Activated CD4-positive, alpha-beta T cell treated with anti-CD3 and anti-CD28 coated beads, Interleukin-2, amount 10 ng/mL, durations not matched to agents 24 days and 14 days (primary cell): ENCODE data around the gene PRKCE. TPM values are rescaled to one million over a fixed set of nuclear protein-coding genes. Genes with fewer than 3 reads are reported as not detected.

ENCODE experiments used
- DNase-seq: peaks from one replicate; pipeline ENCODE4 v3.0.0; 2022
- H3K27ac Mint-ChIP-seq: one replicate; pipeline ENCODE4 v1.8.0; 2022; ENCODE audit warnings: mild to moderate bottlenecking, mixed read lengths
- H3K27me3 Mint-ChIP-seq: one replicate; pipeline ENCODE4 v1.8.0; 2022; ENCODE audit warnings: mixed read lengths
- H3K36me3 Mint-ChIP-seq: one replicate; pipeline ENCODE4 v1.8.0; 2022; ENCODE audit warnings: low read depth, mild to moderate bottlenecking, mixed read lengths
- H3K4me1 Mint-ChIP-seq: one replicate; pipeline ENCODE4 v1.8.0; 2021; ENCODE audit warnings: mixed read lengths
- H3K4me3 Mint-ChIP-seq: one replicate; pipeline ENCODE4 v1.8.0; 2022; ENCODE audit warnings: mild to moderate bottlenecking, moderate library complexity, mixed read lengths
- H3K9me3 Mint-ChIP-seq: one replicate; pipeline ENCODE4 v1.8.0; 2021; ENCODE audit warnings: mixed read lengths
- intact Hi-C: fragments of 100-400 bp; cut with micrococcal nuclease; formaldehyde crosslinking; loops from one replicate; pipeline ENCODE4 v1.15.1; 2023
- total RNA-seq: library from RNA; stranded (reverse); gene quantifications from 2 replicates; pipeline ENCODE4 v1.2.3, GENCODE V29; 2022

Gene PRKCE
- total RNA-seq, 1 donor from 2014 or later = 13.5 TPM

- Mint-ChIP-seq H3K36me3 (no peaks in the 10 kb centered on the region), H3K27me3 (no peaks in the 10 kb centered on the region), H3K4me1 (peaks cover 7% of the 10 kb centered on the region), H3K27ac (no peak overlapping the region), H3K4me3 (no peak overlapping the region), H3K9me3 (no peaks in the 10 kb centered on the region)
- intact Hi-C loops = no loop called here
- DNase-seq = no peak
These were observed 469.5 kb downstream of the PRKCE start for GRCh38 chr2:46120792-46121555.

GRCh38 chr2:46122318-46122976, 471.0 kb downstream of the PRKCE start:
- no peak overlapping the region for H3K4me3 Mint-ChIP-seq
- intact Hi-C loops = no loop called here

GRCh38 chr2:46123013-46123412, 471.5 kb downstream of the PRKCE start:
- intact Hi-C loops = no loop called here
- DNase-seq = no peak
- Mint-ChIP-seq H3K4me3 (no peak overlapping the region), H3K9me3 (no peaks in the 10 kb centered on the region), H3K4me1 (peaks cover 7% of the 10 kb centered on the region), H3K27ac (no peak overlapping the region), H3K27me3 (no peaks in the 10 kb centered on the region), H3K36me3 (no peaks in the 10 kb centered on the region)

More at GRCh38 chr2:46122318-46122976, 471.0 kb downstream of the PRKCE start:
- Mint-ChIP-seq H3K4me1 (peaks cover 7% of the 10 kb centered on the region), H3K27ac (no peak overlapping the region), H3K36me3 (no peaks in the 10 kb centered on the region), H3K9me3 (no peaks in the 10 kb centered on the region), H3K27me3 (no peaks in the 10 kb centered on the region)
- no peak for DNase-seq

- H3K27ac Mint-ChIP-seq = no peak overlapping the region
- intact Hi-C loops = no loop called here
- no peaks in the 10 kb centered on the region for H3K9me3 Mint-ChIP-seq
- H3K27me3 Mint-ChIP-seq = no peaks in the 10 kb centered on the region
- H3K4me1 Mint-ChIP-seq = peaks cover 4% of the 10 kb centered on the region
- H3K36me3 Mint-ChIP-seq = no peaks in the 10 kb centered on the region
- no peak overlapping the region for H3K4me3 Mint-ChIP-seq
- no peak for DNase-seq
These were observed 474.3 kb downstream of the PRKCE start for GRCh38 chr2:46125798-46126197.

DNA sequence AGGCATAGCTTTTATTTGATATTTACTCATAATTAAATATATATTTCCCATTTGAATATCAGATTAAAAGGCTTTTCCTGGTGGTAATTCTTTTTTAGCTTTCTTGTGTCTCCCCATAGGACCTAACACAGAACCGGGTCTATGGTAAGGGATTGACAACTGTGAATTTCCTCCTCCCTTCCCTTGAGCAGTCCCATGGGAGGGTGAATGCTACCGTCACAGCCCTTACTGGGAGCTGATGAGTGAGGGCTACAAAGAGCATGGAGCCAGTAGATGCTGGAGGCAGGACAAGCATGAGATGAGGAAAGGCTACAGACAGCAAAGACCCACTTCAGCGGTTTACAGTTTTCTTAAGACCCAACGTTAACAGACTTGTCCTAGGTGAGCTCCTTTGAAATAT, 475.1 kb downstream of the PRKCE start:
- intact Hi-C loops = no loop called here
- H3K27me3 Mint-ChIP-seq = no peaks in the 10 kb centered on the region
- no peaks in the 10 kb centered on the region for H3K36me3 Mint-ChIP-seq
- DNase-seq = no peak
- no peak overlapping the region for H3K27ac Mint-ChIP-seq
- H3K4me3 Mint-ChIP-seq = no peak overlapping the region
- peaks cover 4% of the 10 kb centered on the region for H3K4me1 Mint-ChIP-seq
- no peaks in the 10 kb centered on the region for H3K9me3 Mint-ChIP-seq

DNA sequence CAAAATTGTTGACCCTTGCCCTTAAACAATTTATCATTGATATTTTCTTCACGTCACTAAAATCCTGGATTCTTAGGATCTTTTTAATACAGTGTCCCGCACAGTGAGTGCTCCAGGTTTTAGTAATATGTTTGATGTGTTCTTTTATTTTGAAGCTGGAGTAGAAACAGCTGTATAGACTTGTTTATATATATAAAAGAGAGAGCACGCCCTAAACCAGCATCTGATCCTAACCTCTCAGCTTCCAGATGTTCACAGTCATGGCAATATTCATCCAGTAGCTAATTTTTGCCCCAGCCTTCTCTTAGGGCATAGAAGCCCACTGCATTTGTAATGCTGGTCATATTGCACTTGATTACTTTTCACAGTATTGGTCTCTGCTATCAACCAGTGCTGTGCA, 475.7 kb downstream of the PRKCE start:
- Mint-ChIP-seq H3K27me3 (no peaks in the 10 kb centered on the region), H3K9me3 (no peaks in the 10 kb centered on the region), H3K36me3 (no peaks in the 10 kb centered on the region), H3K4me3 (no peak overlapping the region), H3K4me1 (peaks cover 4% of the 10 kb centered on the region), H3K27ac (no peak overlapping the region)
- intact Hi-C loops = no loop called here
- no peak for DNase-seq

DNA sequence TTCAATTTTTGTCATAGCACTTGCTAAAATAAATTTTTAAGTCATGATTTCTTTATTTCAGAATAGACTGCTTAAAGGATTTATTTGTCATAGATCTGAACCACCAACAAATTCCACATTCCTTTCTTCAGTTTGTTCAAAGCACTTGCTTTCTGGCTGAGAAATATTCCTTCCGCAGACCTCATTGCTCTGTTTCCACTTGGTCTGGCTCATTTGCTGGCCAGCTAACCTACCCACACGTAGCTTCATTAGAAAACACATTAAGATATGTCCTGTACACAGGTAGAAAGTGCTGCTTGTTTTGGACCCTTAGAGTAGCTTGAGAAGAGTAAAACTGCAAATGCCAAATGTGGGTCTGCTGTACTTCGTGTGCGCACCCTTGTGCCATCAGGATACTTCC, 479.0 kb downstream of the PRKCE start:
- H3K27me3 Mint-ChIP-seq = no peaks in the 10 kb centered on the region
- H3K4me3 Mint-ChIP-seq = no peak overlapping the region
- DNase-seq = no peak
- no peak overlapping the region for H3K27ac Mint-ChIP-seq
- no peaks in the 10 kb centered on the region for H3K36me3 Mint-ChIP-seq
- intact Hi-C loops = no loop called here
- H3K4me1 Mint-ChIP-seq = no peaks in the 10 kb centered on the region
- H3K9me3 Mint-ChIP-seq = no peaks in the 10 kb centered on the region

DNA sequence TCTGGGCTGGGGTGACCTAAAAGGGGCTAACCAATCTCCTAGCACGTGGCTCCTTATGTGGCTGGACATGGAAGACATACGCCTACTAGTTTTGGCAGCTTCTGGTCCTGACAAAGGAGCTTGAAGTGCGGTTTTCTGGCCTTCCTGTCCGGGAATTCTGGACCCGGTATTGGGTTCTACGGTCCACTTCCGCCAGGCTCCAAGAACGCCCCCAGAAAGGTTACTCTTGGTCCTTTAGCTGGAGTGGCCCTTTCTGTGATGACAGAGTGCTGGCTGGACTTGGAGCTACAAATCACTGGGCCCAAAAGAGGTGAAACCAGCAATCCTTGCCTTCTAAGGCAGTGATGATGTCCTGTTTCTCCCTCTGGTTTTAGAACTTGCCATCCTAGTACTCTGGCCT, 481.5 kb downstream of the PRKCE start:
- Mint-ChIP-seq H3K27me3 (no peaks in the 10 kb centered on the region), H3K27ac (no peak overlapping the region), H3K4me1 (no peaks in the 10 kb centered on the region), H3K4me3 (no peak overlapping the region), H3K9me3 (no peaks in the 10 kb centered on the region), H3K36me3 (no peaks in the 10 kb centered on the region)
- intact Hi-C loops = no loop called here
- DNase-seq = no peak

- no peak for DNase-seq
- no peaks in the 10 kb centered on the region for H3K9me3 Mint-ChIP-seq
- no peaks in the 10 kb centered on the region for H3K36me3 Mint-ChIP-seq
- intact Hi-C loops = no loop called here
- H3K4me1 Mint-ChIP-seq = no peaks in the 10 kb centered on the region
- no peak overlapping the region for H3K4me3 Mint-ChIP-seq
- H3K27ac Mint-ChIP-seq = no peak overlapping the region
- no peaks in the 10 kb centered on the region for H3K27me3 Mint-ChIP-seq
These were observed 483.2 kb downstream of the PRKCE start for GRCh38 chr2:46134531-46135227.

DNA sequence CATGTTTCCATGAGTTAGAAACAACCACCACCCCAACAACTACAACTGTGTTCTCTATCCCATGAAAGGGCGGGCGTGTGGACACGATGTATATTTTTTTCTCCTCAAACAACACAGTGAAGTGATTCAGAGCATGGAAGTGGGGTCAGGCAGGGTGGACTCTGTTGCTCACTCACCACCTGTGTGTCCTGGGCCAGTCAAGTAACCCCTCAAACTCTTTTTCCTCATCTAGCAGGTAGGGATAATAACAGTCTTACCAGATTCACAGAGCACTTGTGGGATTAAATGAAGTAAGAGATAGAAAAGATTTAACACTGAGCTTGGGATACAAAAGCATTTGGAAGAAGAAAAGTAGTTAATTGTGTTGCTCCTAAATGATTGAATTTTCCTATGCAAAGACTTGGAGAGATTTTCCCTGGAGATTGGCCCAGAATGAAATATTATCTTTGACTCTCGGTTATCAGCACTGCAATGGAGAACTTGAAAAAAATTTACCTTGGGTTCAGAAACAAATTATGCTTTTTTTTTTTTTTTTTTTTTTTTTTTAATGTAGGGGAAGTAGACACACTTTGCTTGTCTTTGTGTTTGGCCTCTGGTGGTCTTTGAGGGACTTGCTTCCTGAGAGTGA, 483.9 kb downstream of the PRKCE start:
- H3K4me1 Mint-ChIP-seq = no peaks in the 10 kb centered on the region
- H3K4me3 Mint-ChIP-seq = no peak overlapping the region
- H3K9me3 Mint-ChIP-seq = no peaks in the 10 kb centered on the region
- no peak for DNase-seq
- no peaks in the 10 kb centered on the region for H3K27me3 Mint-ChIP-seq
- no peak overlapping the region for H3K27ac Mint-ChIP-seq
- intact Hi-C loops = no loop called here
- no peaks in the 10 kb centered on the region for H3K36me3 Mint-ChIP-seq

DNA sequence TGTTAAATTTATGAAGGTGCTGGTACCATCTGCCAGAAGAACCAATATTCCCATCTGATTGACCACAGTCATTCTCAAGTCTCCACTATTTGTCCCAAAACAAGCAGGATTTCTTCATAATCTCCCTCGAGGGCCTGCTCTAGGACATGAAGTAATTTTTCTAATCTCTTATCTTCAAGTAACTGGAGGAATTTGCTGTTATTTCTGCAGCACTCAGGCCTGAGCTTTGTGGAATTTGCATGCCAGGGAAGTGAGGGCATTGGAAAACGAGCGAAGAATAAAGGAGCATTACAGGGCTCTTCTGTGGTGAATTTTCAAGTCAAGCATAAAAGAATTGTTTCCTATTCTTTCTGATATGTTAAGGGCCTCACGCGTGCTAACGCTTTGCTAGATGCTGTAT, 484.5 kb downstream of the PRKCE start:
- Mint-ChIP-seq H3K36me3 (no peaks in the 10 kb centered on the region), H3K9me3 (no peaks in the 10 kb centered on the region), H3K27me3 (no peaks in the 10 kb centered on the region), H3K4me1 (no peaks in the 10 kb centered on the region), H3K27ac (no peak overlapping the region), H3K4me3 (no peak overlapping the region)
- intact Hi-C loops = no loop called here
- DNase-seq = no peak

DNA sequence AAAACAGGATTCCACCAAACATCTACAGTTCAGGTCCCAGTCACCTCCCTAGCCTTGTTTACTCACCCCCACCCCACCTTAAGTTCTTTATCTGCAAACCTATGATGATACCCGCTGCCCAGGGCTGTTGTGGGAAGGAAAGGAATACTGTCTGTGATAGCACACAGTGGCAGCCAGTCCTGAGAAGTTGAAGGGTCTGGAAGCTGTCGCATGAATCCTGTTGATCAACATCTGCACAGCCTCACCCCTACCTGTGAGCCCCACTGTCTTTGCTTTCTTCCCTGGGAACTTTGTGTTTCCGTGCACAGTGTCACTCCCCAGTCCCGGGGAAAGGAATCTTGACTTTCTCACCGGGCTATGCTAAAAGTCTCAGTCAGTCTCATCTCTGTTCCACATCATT, 485.0 kb downstream of the PRKCE start:
- Mint-ChIP-seq H3K9me3 (no peaks in the 10 kb centered on the region), H3K27ac (no peak overlapping the region), H3K4me3 (no peak overlapping the region), H3K36me3 (no peaks in the 10 kb centered on the region), H3K27me3 (no peaks in the 10 kb centered on the region), H3K4me1 (no peaks in the 10 kb centered on the region)
- no peak for DNase-seq
- intact Hi-C loops = no loop called here

GRCh38 chr2:46136953-46137352, 485.5 kb downstream of the PRKCE start:
- Mint-ChIP-seq H3K4me3 (no peak overlapping the region), H3K4me1 (no peaks in the 10 kb centered on the region), H3K27ac (no peak overlapping the region), H3K9me3 (no peaks in the 10 kb centered on the region), H3K36me3 (no peaks in the 10 kb centered on the region), H3K27me3 (no peaks in the 10 kb centered on the region)
- no peak for DNase-seq
- intact Hi-C loops = no loop called here
